Islet precursor cell (in vitro differentiated cells): ENCODE data around the gene TUBB4B.
A peak's percentile ranks its signal among the peaks of the same experiment; 100 is the strongest.
"Not testable (repeated sequence)": the region's sequence is repeated elsewhere in the genome, so short reads cannot be mapped to it uniquely, and the experiment has no call there.

Experiments
- DNase-seq: peaks from one replicate; pipeline ENCODE4 v3.0.0-alpha.2; 2018

The TUBB4B gene

GRCh38 chr9:137237759-137238726 lies 3.0 kb upstream of the TUBB4B start:
- no peak for DNase-seq

- DNase-seq: not testable (repeated sequence)
Measured at GRCh38 chr9:137239541-137240200, 1.4 kb upstream of the TUBB4B start.

- no peak for DNase-seq
Measured at GRCh38 chr9:137240318-137240840, 708 bp upstream of the TUBB4B start.

- DNase-seq: no peak
Measured at GRCh38 chr9:137241490-137242268, 592 bp downstream of the TUBB4B start.

GRCh38 chr9:137242269-137243203 lies 1.4 kb downstream of the TUBB4B start:
- DNase-seq: no peak

GRCh38 chr9:137243266-137243625 lies 2.2 kb downstream of the TUBB4B start:
- not testable (repeated sequence) for DNase-seq

GRCh38 chr9:137243626-137244485 lies 2.8 kb downstream of the TUBB4B start:
- DNase-seq: no peak

- no peak for DNase-seq
Measured at GRCh38 chr9:137244486-137245449, 3.7 kb downstream of the TUBB4B start.

- DNase-seq: no peak
Measured at GRCh38 chr9:137245450-137246421, 4.6 kb downstream of the TUBB4B start.

- DNase-seq: no peak
Measured at GRCh38 chr9:137247135-137247915, 6.2 kb downstream of the TUBB4B start.

GRCh38 chr9:137247916-137248175 lies 6.8 kb downstream of the TUBB4B start:
- DNase-seq: no peak

- no peak for DNase-seq
Measured at GRCh38 chr9:137250329-137251193, 9.5 kb downstream of the TUBB4B start.

- no peak for DNase-seq
Measured at GRCh38 chr9:137251194-137251461, 10.0 kb downstream of the TUBB4B start, which contains the start of gene STPG3. STPG3 (plus strand) TSS chr9:137251286; CDS start chr9:137251287, 1 bp downstream.

- no peak for DNase-seq
Measured at GRCh38 chr9:137251490-137252268, 10.6 kb downstream of the TUBB4B start.

GRCh38 chr9:137252555-137253506 lies 11.7 kb downstream of the TUBB4B start:
- DNase-seq: peak; percentile 78
